Measurements from ENCODE around the gene EDAR. TPM values are rescaled to one million over a fixed set of nuclear protein-coding genes. Genes with fewer than 3 reads are reported as not detected.

EDAR gene
- polyA plus RNA-seq, 3 donors, result not detected

DNA sequence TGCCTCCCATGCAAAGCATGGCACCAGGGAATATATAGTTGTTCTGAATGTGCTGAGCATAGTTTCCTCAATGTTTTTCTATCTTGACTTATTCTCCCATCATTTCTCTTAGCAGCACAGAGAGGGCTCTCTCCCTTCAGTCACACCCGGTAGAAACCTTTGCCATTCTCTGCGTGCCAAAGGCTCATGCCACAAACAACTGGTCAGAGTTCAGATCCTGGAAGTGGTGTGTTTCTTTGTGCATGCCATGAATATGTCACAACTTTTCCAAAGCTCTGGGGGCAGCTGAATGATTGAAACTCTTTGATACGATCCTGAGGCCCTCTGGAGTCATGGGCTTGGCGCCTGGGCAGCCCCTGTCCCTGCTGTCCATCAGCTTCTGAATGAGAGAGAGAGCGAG lies 28.0 kb upstream of the EDAR start:
- Histone ChIP-seq H3K4me1 (ENCODE audit: control insufficient read depth in 1 of 2, insufficient read depth in 2 of 2, low read length in 2 of 2) (no peaks in the 10 kb centered on the region), H3K27me3 (ENCODE audit: control insufficient read depth in 2 of 2, insufficient read depth in 2 of 2, low read length in 2 of 2) (no peaks in the 10 kb centered on the region), H3K79me2 (ENCODE audit: insufficient read depth, low read length) (no peaks in the 10 kb centered on the region), H4K20me1 (ENCODE audit: insufficient read depth, low read length) (no peaks in the 10 kb centered on the region), H2AFZ (ENCODE audit: insufficient read depth, low read depth, low read length, poor library complexity, severe bottlenecking) (no peak overlapping the region), H3K27ac (ENCODE audit: low read depth in 1 of 2, low read length in 2 of 2) (no peak overlapping the region), H3K4me3 (replicated peaks in 1 of 3; ENCODE audit: low read depth in 2 of 3, low read length in 3 of 3) (no peak overlapping the region), H3K4me2 (replicated peaks; ENCODE audit: extremely low read depth, low read length, poor library complexity, severe bottlenecking) (no peak overlapping the region), H3K9me3 (replicated peaks in 1 of 2; ENCODE audit: control insufficient read depth in 1 of 2, insufficient read depth in 1 of 2, low read length in 2 of 2) (no peaks in the 10 kb centered on the region), H3K9ac (ENCODE audit: insufficient read depth, low read length, poor library complexity, severe bottlenecking) (no peak overlapping the region), H3K36me3 (replicated peaks in 1 of 2; ENCODE audit: control insufficient read depth in 1 of 2, insufficient read depth in 2 of 2, low read length in 2 of 2) (no peaks in the 10 kb centered on the region)
- no peak overlapping the region for H3K4me3 Mint-ChIP-seq
- TF ChIP-seq, protein P1, sequence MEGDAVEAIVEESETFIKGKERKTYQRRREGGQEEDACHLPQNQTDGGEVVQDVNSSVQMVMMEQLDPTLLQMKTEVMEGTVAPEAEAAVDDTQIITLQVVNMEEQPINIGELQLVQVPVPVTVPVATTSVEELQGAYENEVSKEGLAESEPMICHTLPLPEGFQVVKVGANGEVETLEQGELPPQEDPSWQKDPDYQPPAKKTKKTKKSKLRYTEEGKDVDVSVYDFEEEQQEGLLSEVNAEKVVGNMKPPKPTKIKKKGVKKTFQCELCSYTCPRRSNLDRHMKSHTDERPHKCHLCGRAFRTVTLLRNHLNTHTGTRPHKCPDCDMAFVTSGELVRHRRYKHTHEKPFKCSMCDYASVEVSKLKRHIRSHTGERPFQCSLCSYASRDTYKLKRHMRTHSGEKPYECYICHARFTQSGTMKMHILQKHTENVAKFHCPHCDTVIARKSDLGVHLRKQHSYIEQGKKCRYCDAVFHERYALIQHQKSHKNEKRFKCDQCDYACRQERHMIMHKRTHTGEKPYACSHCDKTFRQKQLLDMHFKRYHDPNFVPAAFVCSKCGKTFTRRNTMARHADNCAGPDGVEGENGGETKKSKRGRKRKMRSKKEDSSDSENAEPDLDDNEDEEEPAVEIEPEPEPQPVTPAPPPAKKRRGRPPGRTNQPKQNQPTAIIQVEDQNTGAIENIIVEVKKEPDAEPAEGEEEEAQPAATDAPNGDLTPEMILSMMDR (IDR thresholded peaks at IDR 0.05), result no peak
- peaks cover 0 to 4% (median 2%) of the 10 kb centered on the region in 3 donors for H3K27me3 Mint-ChIP-seq (ENCODE audit: low read depth in 3 of 3)
- H3K4me1 Mint-ChIP-seq, result no peaks in the 10 kb centered on the region
- no peak for DNase-seq
- H3K36me3 Mint-ChIP-seq, result no peaks in the 10 kb centered on the region
- H3K9me3 Mint-ChIP-seq, result peaks cover 0 to 3% (median 0%) of the 10 kb centered on the region in 7 donors
- H3K27ac Mint-ChIP-seq, result no peak overlapping the region
- WGBS (ENCODE audit: insufficient coverage), result 88% methylated on average over 4 of the region's 5 CpGs
- intact Hi-C loops (cut with micrococcal nuclease), result no loop called here

DNA sequence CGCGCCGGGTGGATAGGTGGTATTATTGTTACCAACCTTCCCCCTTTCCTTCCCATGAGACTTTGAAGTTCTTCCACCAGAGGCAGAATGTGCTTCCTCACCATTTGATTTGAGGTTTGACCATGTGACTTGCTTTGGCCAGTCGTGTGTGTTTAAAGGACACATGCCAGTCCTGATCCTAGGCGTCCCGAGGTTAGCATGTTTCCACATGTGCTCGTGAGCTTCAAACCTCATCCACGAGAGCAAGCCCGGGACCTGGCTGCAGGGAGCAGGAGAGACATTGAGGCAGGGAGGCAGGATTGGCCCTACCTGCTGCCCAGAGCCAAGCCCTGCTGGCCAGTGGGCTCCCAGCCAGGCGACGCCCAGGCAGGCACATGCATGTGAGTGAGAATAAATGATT lies 27.4 kb upstream of the EDAR start:
- Mint-ChIP-seq H3K4me1 (no peaks in the 10 kb centered on the region), H3K27ac (peak overlapping the region in 1 of 7 donors; percentile 39), H3K36me3 (no peaks in the 10 kb centered on the region), H3K9me3 (peaks cover 0 to 2% (median 0%) of the 10 kb centered on the region in 7 donors), H3K4me3 (no peak overlapping the region), H3K27me3 (ENCODE audit: low read depth in 3 of 3) (peaks cover 0 to 3% (median 2%) of the 10 kb centered on the region in 3 donors)
- no peak for DNase-seq
- no peaks in the 10 kb centered on the region for H3K36me3 ChIP-seq (replicated peaks in 1 of 2; ENCODE audit: control insufficient read depth in 1 of 2, insufficient read depth in 2 of 2, low read length in 2 of 2)
- H3K4me1 ChIP-seq (ENCODE audit: control insufficient read depth in 1 of 2, insufficient read depth in 2 of 2, low read length in 2 of 2), result no peaks in the 10 kb centered on the region
- no peaks in the 10 kb centered on the region for H3K9me3 ChIP-seq (replicated peaks in 1 of 2; ENCODE audit: control insufficient read depth in 1 of 2, insufficient read depth in 1 of 2, low read length in 2 of 2)
- no peaks in the 10 kb centered on the region for H3K79me2 ChIP-seq (ENCODE audit: insufficient read depth, low read length)
- WGBS (ENCODE audit: insufficient coverage), result 94% methylated on average over 8 of the region's 11 CpGs
- H3K4me2 ChIP-seq (replicated peaks; ENCODE audit: extremely low read depth, low read length, poor library complexity, severe bottlenecking), result no peak overlapping the region
- intact Hi-C loops (cut with micrococcal nuclease), result no loop called here
- no peaks in the 10 kb centered on the region for H4K20me1 ChIP-seq (ENCODE audit: insufficient read depth, low read length)
- no peak overlapping the region for H2AFZ ChIP-seq (ENCODE audit: insufficient read depth, low read depth, low read length, poor library complexity, severe bottlenecking)
- no peak overlapping the region for H3K9ac ChIP-seq (ENCODE audit: insufficient read depth, low read length, poor library complexity, severe bottlenecking)
- H3K4me3 ChIP-seq (replicated peaks in 1 of 3; ENCODE audit: low read depth in 2 of 3, low read length in 3 of 3), result no peak overlapping the region
- no peak overlapping the region for H3K27ac ChIP-seq (ENCODE audit: low read depth in 1 of 2, low read length in 2 of 2)
- TF ChIP-seq, protein P1 (IDR thresholded peaks at IDR 0.05), result no peak
- no peaks in the 10 kb centered on the region for H3K27me3 ChIP-seq (ENCODE audit: control insufficient read depth in 2 of 2, insufficient read depth in 2 of 2, low read length in 2 of 2)
